ENCODE data around the gene TMSB15A. TPM values are rescaled to one million over a fixed set of nuclear protein-coding genes. Genes with fewer than 3 reads are reported as not detected.

Gene TMSB15A
- polyA plus RNA-seq, 1 donor (not counting 4 experiments of a cell fraction or from before 2014, with no cell fraction given), result not detected

- H3K4me2 ChIP-seq (ENCODE audit: control insufficient read depth, extremely low read depth, insufficient read depth, low read depth, low read length), result no peak overlapping the region
- no peak overlapping the region for H3K4me3 ChIP-seq (ENCODE audit: control insufficient read depth in 2 of 3, extremely low read depth in 1 of 3, insufficient read depth in 2 of 3, low read depth in 1 of 3, low read length in 3 of 3)
- H3K27ac ChIP-seq (ENCODE audit: control insufficient read depth, insufficient read depth, low read length), result no peak overlapping the region
- no peak overlapping the region for H3K9ac ChIP-seq (ENCODE audit: control insufficient read depth, extremely low read depth, insufficient read depth, low read length)
- TF ChIP-seq EZH2 (IDR thresholded peaks at IDR 0.05; ENCODE audit: low read length) (no peak), CTCF (optimal IDR thresholded peaks at IDR 0.05 in 1 of 3, IDR thresholded peaks at IDR 0.05 in 1 of 3, conservative IDR thresholded peaks at IDR 0.05 in 1 of 3; ENCODE audit: extremely low read depth in 1 of 3, insufficient read depth in 2 of 3, low read length in 3 of 3) (no peak)
- H2AFZ ChIP-seq (ENCODE audit: control insufficient read depth, low read length), result no peak overlapping the region
- H3K79me2 ChIP-seq (ENCODE audit: control insufficient read depth, insufficient read depth, low read length), result no peaks in the 10 kb centered on the region
- H3K27me3 ChIP-seq (ENCODE audit: control insufficient read depth, extremely low read depth, insufficient read depth, low read length), result no peaks in the 10 kb centered on the region
- no peaks in the 10 kb centered on the region for H4K20me1 ChIP-seq (ENCODE audit: control insufficient read depth, extremely low read depth, insufficient read depth, low read length)
- dilution Hi-C loops (cut with MboI; ENCODE audit: extremely low pct_ligation_motif_present, low sequenced_read_pairs), result no loop called here
- DNase-seq (ENCODE audit: low read depth, low spot score) (no peak), FAIRE-seq (no peak)
- H3K9me1 ChIP-seq (ENCODE audit: control insufficient read depth, extremely low read depth, insufficient read depth, low read length), result no peaks in the 10 kb centered on the region
- no peaks in the 10 kb centered on the region for H3K9me3 ChIP-seq (ENCODE audit: control insufficient read depth, low read depth, low read length)
- no peaks in the 10 kb centered on the region for H3K4me1 ChIP-seq (ENCODE audit: control insufficient read depth, extremely low read depth, insufficient read depth, low read length)
- H3K36me3 ChIP-seq (ENCODE audit: control insufficient read depth in 2 of 2, extremely low read depth in 1 of 2, insufficient read depth in 2 of 2, low read length in 2 of 2), result no peaks in the 10 kb centered on the region
Observed at GRCh38 chrX:102535958-102536357, 19.4 kb upstream of the TMSB15A start.

GRCh38 chrX:102517326-102517725, 787 bp upstream of the TMSB15A start:
- Histone ChIP-seq H3K9ac (ENCODE audit: control insufficient read depth, extremely low read depth, insufficient read depth, low read length) (no peak overlapping the region), H3K4me1 (ENCODE audit: control insufficient read depth, extremely low read depth, insufficient read depth, low read length) (no peaks in the 10 kb centered on the region), H3K27me3 (ENCODE audit: control insufficient read depth, extremely low read depth, insufficient read depth, low read length) (peaks cover 4% of the 10 kb centered on the region), H2AFZ (ENCODE audit: control insufficient read depth, low read length) (no peak overlapping the region), H3K4me2 (ENCODE audit: control insufficient read depth, extremely low read depth, insufficient read depth, low read depth, low read length) (no peak overlapping the region), H3K36me3 (ENCODE audit: control insufficient read depth in 2 of 2, extremely low read depth in 1 of 2, insufficient read depth in 2 of 2, low read length in 2 of 2) (no peaks in the 10 kb centered on the region), H3K9me3 (ENCODE audit: control insufficient read depth, low read depth, low read length) (no peaks in the 10 kb centered on the region), H3K79me2 (ENCODE audit: control insufficient read depth, insufficient read depth, low read length) (no peaks in the 10 kb centered on the region), H3K27ac (ENCODE audit: control insufficient read depth, insufficient read depth, low read length) (no peak overlapping the region), H4K20me1 (ENCODE audit: control insufficient read depth, extremely low read depth, insufficient read depth, low read length) (no peaks in the 10 kb centered on the region), H3K4me3 (ENCODE audit: control insufficient read depth in 2 of 3, extremely low read depth in 1 of 3, insufficient read depth in 2 of 3, low read depth in 1 of 3, low read length in 3 of 3) (no peak overlapping the region), H3K9me1 (ENCODE audit: control insufficient read depth, extremely low read depth, insufficient read depth, low read length) (no peaks in the 10 kb centered on the region)
- TF ChIP-seq EZH2 (IDR thresholded peaks at IDR 0.05; ENCODE audit: low read length), result no peak
- dilution Hi-C loops (cut with MboI; ENCODE audit: extremely low pct_ligation_motif_present, low sequenced_read_pairs), result no loop called here
- FAIRE-seq, result no peak
- no peak for DNase-seq (ENCODE audit: low read depth, low spot score)

GRCh38 chrX:102514536-102514935, 2.0 kb downstream of the TMSB15A start:
- Histone ChIP-seq H3K4me2 (ENCODE audit: control insufficient read depth, extremely low read depth, insufficient read depth, low read depth, low read length) (no peak overlapping the region), H3K27me3 (ENCODE audit: control insufficient read depth, extremely low read depth, insufficient read depth, low read length) (peaks cover 4% of the 10 kb centered on the region), H4K20me1 (ENCODE audit: control insufficient read depth, extremely low read depth, insufficient read depth, low read length) (no peaks in the 10 kb centered on the region), H3K79me2 (ENCODE audit: control insufficient read depth, insufficient read depth, low read length) (no peaks in the 10 kb centered on the region), H3K4me3 (ENCODE audit: control insufficient read depth in 2 of 3, extremely low read depth in 1 of 3, insufficient read depth in 2 of 3, low read depth in 1 of 3, low read length in 3 of 3) (no peak overlapping the region), H3K36me3 (ENCODE audit: control insufficient read depth in 2 of 2, extremely low read depth in 1 of 2, insufficient read depth in 2 of 2, low read length in 2 of 2) (no peaks in the 10 kb centered on the region), H3K9me3 (ENCODE audit: control insufficient read depth, low read depth, low read length) (no peaks in the 10 kb centered on the region), H3K4me1 (ENCODE audit: control insufficient read depth, extremely low read depth, insufficient read depth, low read length) (no peaks in the 10 kb centered on the region), H3K9ac (ENCODE audit: control insufficient read depth, extremely low read depth, insufficient read depth, low read length) (no peak overlapping the region), H3K27ac (ENCODE audit: control insufficient read depth, insufficient read depth, low read length) (no peak overlapping the region), H3K9me1 (ENCODE audit: control insufficient read depth, extremely low read depth, insufficient read depth, low read length) (no peaks in the 10 kb centered on the region), H2AFZ (ENCODE audit: control insufficient read depth, low read length) (no peak overlapping the region)
- DNase-seq (ENCODE audit: low read depth, low spot score), result no peak
- FAIRE-seq, result no peak
- dilution Hi-C loops (cut with MboI; ENCODE audit: extremely low pct_ligation_motif_present, low sequenced_read_pairs), result no loop called here
- no peak for TF ChIP-seq CTCF (optimal IDR thresholded peaks at IDR 0.05 in 1 of 3, IDR thresholded peaks at IDR 0.05 in 1 of 3, conservative IDR thresholded peaks at IDR 0.05 in 1 of 3; ENCODE audit: extremely low read depth in 1 of 3, insufficient read depth in 2 of 3, low read length in 3 of 3)
- TF ChIP-seq EZH2 (IDR thresholded peaks at IDR 0.05; ENCODE audit: low read length), result no peak
